ENCODE data around the gene CREB5.

- TF ChIP-seq CTCF (IDR thresholded peaks at IDR 0.05) (no peak), POLR2A (IDR thresholded peaks at IDR 0.05) (no peak)
Measured at GRCh38 chr7:28466885-28467284, 54.6 kb downstream of the CREB5 start.

All from ovary (tissue), 3 donors.